Erythroblast (primary cell): ENCODE measurements around the gene FANCG.
A peak's percentile ranks its signal among the peaks of the same experiment; 100 is the strongest.

ENCODE experiments used
- DNase-seq, 2 experiments: peaks; one replicate each; lab custom pipeline; 2025; lab: John Stamatoyannopoulos, UW
- GATA1 ChIP-seq: IDR thresholded peaks from 2 replicates; pipeline ENCODE4 v1.6.1; 2011; ENCODE audit warnings: low read depth, mild to moderate bottlenecking, control low read depth, low read length, moderate library complexity
- POLR2A ChIP-seq: IDR thresholded peaks from 2 replicates; pipeline ENCODE4 v1.6.1; 2011; ENCODE audit warnings: mild to moderate bottlenecking, low read length

Gene FANCG

GRCh38 chr9:35079426-35080341, at the start of gene FANCG:
Gene FANCG, minus strand, starts transcription at chr9:35079942. Its CDS starts 418 bp downstream, at chr9:35079524.
- TF ChIP-seq GATA1 (no peak), POLR2A (peak; percentile 83)
- DNase-seq: peak; percentile 91 to 92

- TF ChIP-seq GATA1 (no peak), POLR2A (no peak)
These were observed 37.3 kb upstream of the FANCG start for GRCh38 chr9:35116898-35117551.

GRCh38 chr9:35116539-35116897, 36.8 kb upstream of the FANCG start:
- DNase-seq: no peak
- TF ChIP-seq GATA1: no peak
- no peak for TF ChIP-seq POLR2A

More at GRCh38 chr9:35116898-35117551, 37.3 kb upstream of the FANCG start:
- DNase-seq: peak; percentile 91 to 95

- no peak for TF ChIP-seq GATA1
- TF ChIP-seq POLR2A: peak; percentile 58
- peak; percentile 95 for DNase-seq
These were observed 36.2 kb upstream of the FANCG start, which contains the start of gene ATOSB for GRCh38 chr9:35115680-35116538. Gene ATOSB, minus strand, starts transcription at chr9:35115862. Its CDS starts 7,588 bp downstream, at chr9:35108274.

- peak; percentile 78 to 82 for DNase-seq
These were observed 35.3 kb upstream of the FANCG start for GRCh38 chr9:35114840-35115628.

GRCh38 chr9:35114113-35114839, 34.5 kb upstream of the FANCG start:
- peak; percentile 51 for TF ChIP-seq POLR2A
- no peak for TF ChIP-seq GATA1
- peak; percentile 92 for DNase-seq

More at GRCh38 chr9:35114840-35115628, 35.3 kb upstream of the FANCG start:
- TF ChIP-seq GATA1 (no peak), POLR2A (no peak)

- peak; percentile 57 to 85 for DNase-seq
- no peak for TF ChIP-seq POLR2A
- TF ChIP-seq GATA1: no peak
These were observed 32.7 kb upstream of the FANCG start for GRCh38 chr9:35112257-35113020.

GRCh38 chr9:35111001-35111933, 31.5 kb upstream of the FANCG start:
- TF ChIP-seq GATA1: no peak
- peak; percentile 64 for TF ChIP-seq POLR2A
- DNase-seq: peak; percentile 99 to 100

GRCh38 chr9:35110327-35110761, 30.6 kb upstream of the FANCG start:
- TF ChIP-seq POLR2A (peak; percentile 66), GATA1 (no peak)
- DNase-seq: peak; percentile 86 to 89

GRCh38 chr9:35108946-35109575, 29.3 kb upstream of the FANCG start:
- TF ChIP-seq GATA1: peak; percentile 35
- TF ChIP-seq POLR2A: peak; percentile 70
- peak; percentile 96 to 98 for DNase-seq
